Hepatocyte (in vitro differentiated cells): ENCODE measurements around the gene KCND3.

Source experiments
- EZH2 ChIP-seq: fragments of 200-600 bp; sonication (generic); IDR thresholded peaks from 2 replicates; pipeline ENCODE4 v1.6.1; 2016; ENCODE audit warnings: antibody characterized with exemption, mild to moderate bottlenecking, borderline replicate concordance
- EZH2phosphoT487 ChIP-seq: fragments of 200-600 bp; sonication (generic); IDR thresholded peaks from one replicate; pipeline ENCODE4 v1.6.1; 2018; ENCODE audit warnings: antibody characterized with exemption, mild to moderate bottlenecking, low read depth, moderate library complexity; ENCODE audit not compliant: unreplicated experiment, severe bottlenecking
- TF ChIP-seq, protein P1 (sequence below): fragments of 200-600 bp; sonication (generic); IDR thresholded peaks from 2 replicates; pipeline ENCODE4 v1.5.1; 2016; ENCODE audit warnings: antibody characterized with exemption, mild to moderate bottlenecking; ENCODE audit not compliant: poor library complexity

DNA sequence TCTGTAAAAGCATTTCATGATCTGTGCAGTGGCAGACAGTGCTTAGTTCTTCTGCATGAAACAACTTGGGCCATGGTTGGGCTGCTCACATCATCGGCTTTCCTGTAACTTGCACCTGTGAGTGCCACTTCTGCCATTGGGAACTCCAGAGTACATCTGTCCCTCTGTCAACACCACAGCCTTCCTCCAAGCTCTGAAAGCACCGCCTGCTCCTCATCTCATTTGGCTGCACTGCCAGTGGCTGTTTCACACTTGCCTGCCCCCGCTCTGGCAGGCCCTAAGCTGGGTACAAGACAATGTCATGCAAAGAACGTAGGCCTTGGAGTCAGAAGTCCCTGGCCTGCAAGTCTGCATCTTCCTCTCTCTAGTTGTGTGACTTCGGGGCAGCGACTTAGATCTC, 187.4 kb downstream of the KCND3 start:
- TF ChIP-seq, protein P1, sequence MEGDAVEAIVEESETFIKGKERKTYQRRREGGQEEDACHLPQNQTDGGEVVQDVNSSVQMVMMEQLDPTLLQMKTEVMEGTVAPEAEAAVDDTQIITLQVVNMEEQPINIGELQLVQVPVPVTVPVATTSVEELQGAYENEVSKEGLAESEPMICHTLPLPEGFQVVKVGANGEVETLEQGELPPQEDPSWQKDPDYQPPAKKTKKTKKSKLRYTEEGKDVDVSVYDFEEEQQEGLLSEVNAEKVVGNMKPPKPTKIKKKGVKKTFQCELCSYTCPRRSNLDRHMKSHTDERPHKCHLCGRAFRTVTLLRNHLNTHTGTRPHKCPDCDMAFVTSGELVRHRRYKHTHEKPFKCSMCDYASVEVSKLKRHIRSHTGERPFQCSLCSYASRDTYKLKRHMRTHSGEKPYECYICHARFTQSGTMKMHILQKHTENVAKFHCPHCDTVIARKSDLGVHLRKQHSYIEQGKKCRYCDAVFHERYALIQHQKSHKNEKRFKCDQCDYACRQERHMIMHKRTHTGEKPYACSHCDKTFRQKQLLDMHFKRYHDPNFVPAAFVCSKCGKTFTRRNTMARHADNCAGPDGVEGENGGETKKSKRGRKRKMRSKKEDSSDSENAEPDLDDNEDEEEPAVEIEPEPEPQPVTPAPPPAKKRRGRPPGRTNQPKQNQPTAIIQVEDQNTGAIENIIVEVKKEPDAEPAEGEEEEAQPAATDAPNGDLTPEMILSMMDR = no peak
- TF ChIP-seq EZH2 = no peak
- no peak for TF ChIP-seq EZH2phosphoT487
